ACHN (cell line): ENCODE data around the gene ZNF195.
"Not testable (repeated sequence)": the region's sequence is repeated elsewhere in the genome, so short reads cannot be mapped to it uniquely, and the experiment has no call there.

Experiments
- DNase-seq: peaks from one replicate; pipeline ENCODE4 v3.0.0-alpha.2; 2015
- in situ Hi-C: cut with HindIII; loops from 2 replicates; pipeline ENCODE4 v1.10.0; 2017; ENCODE audit warnings: low sequenced_read_pairs, low pct_ligation_motif_present, low pct_unique_long_range_greater_than_20kb

ZNF195 gene

DNA sequence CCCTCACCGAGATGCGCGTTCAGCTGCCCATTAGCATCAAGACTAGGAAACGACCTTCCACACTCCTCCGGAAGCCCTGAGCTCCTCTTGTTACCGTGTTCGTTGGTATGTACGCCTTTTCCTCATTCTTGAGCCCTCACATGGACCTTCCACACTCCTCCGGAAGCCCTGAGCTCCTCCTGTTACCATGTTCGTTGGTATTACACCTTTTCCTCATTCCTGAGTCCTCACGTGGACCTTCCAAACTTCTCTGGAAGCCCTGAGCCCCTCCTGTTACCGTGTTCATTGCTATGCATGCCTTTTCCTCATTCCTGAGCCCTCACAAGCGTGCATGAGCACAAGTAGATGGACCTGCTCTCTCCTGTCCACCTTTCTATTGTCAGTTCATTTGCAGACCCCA is 52.5 kb downstream of the ZNF195 start:
- in situ Hi-C loops, DNase-seq: not testable (repeated sequence)

DNA sequence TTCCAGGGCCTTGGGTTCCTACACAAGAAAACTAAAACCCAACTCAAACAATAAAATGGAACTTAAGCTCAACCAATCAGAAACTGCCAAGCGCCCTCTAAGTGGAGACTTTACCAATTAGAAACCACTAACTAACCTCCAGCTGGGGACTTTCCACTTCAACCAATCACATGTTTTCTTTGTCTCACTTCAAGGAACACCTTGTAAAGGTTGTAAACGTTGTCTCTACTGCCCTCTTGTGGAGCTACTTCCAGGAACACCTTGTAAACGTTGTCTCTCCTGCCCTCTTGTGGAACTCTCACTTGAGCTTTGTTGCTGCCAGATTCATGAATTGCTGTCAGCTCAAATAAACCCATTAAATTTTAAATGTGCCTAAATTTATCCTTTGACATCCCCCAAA is 54.2 kb downstream of the ZNF195 start:
- in situ Hi-C loops, DNase-seq: not testable (repeated sequence)
